ENCODE measurements around the gene SLC46A3.

DNA sequence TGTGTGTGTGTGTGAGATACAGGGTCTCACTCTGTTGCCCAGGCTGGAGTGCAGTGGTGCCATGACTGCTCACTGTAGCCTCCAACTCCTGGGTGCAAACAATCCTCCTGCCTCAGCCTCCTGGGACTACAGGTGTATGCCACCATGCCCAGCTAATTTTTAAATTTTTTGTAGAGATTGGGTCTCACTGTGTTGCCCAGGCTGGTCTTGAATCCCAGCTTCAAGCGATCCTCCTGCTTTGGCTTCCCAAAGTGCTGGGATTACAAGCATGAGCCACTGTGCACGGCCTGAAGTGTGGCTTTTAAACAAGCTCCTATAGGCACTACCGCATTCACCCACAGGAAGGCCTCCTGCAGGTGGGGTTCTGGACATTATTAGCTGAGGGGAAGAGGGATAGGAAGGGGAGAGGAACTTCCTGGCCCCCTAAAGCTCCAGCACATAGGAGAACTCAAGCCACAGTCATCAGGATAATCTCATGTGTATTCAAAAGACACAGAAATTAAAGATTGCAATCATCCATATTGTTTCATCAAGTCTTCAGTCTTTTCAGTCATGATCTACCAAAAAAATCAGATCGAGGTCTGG, 24.8 kb upstream of the SLC46A3 start:
- no peak for TF ChIP-seq POLR2A (IDR thresholded peaks at IDR 0.05)
- TF ChIP-seq, protein P1, sequence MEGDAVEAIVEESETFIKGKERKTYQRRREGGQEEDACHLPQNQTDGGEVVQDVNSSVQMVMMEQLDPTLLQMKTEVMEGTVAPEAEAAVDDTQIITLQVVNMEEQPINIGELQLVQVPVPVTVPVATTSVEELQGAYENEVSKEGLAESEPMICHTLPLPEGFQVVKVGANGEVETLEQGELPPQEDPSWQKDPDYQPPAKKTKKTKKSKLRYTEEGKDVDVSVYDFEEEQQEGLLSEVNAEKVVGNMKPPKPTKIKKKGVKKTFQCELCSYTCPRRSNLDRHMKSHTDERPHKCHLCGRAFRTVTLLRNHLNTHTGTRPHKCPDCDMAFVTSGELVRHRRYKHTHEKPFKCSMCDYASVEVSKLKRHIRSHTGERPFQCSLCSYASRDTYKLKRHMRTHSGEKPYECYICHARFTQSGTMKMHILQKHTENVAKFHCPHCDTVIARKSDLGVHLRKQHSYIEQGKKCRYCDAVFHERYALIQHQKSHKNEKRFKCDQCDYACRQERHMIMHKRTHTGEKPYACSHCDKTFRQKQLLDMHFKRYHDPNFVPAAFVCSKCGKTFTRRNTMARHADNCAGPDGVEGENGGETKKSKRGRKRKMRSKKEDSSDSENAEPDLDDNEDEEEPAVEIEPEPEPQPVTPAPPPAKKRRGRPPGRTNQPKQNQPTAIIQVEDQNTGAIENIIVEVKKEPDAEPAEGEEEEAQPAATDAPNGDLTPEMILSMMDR (IDR thresholded peaks at IDR 0.05): no peak

All from body of pancreas (tissue), 4 donors.